HCT116 (cell line): ENCODE results near the gene FAM117A. TPM values are rescaled to one million over a fixed set of nuclear protein-coding genes. Genes with fewer than 3 reads are reported as not detected.

Source experiments
- ATAC-seq: fragments of 200-7000 bp; cut with Tn5 transposase; 2 replicates; pipeline ENCODE4 v1.9.1; 2020; ENCODE audit warnings: mild to moderate bottlenecking, moderate library complexity
- BruUV-seq: library from RNA; stranded (reverse); fragments of 400-500 nt; replicated peaks from 2 replicates; lab custom pipeline; 2021; lab: Mats Ljungman, UMichigan
- CTCF ChIA-PET: fragments of 300-600 bp; sonication (Branson Sonifier 250); formaldehyde crosslinking; loops from one replicate; lab custom pipeline; 2021; ENCODE audit warnings: antibody characterized with exemption; lab: Charles Lee
- POLR2A ChIA-PET: fragments of 300-600, 350-600 bp; sonication (Branson Sonifier 250); formaldehyde crosslinking; loops from one replicate; lab custom pipeline; 2021; ENCODE audit warnings: antibody characterized with exemption; lab: Charles Lee
- RAD21 ChIA-PET, 2 experiments: fragments of 300-600 bp; sonication (Branson Sonifier 250); formaldehyde crosslinking; loops; one replicate each; lab custom pipeline; 2023; ENCODE audit warnings: low total read pairs in 2 of 2; ENCODE audit not compliant: uncharacterized antibody in 2 of 2, unreplicated experiment in 2 of 2, low non-redundant PET in 1 of 2; lab: Charles Lee
- DNase-seq: peaks from one replicate; pipeline ENCODE4 v3.0.0-alpha.2; 2010; ENCODE audit warnings: low read depth, low spot score
- H2AFZ ChIP-seq: fragments of 200-600 bp; shearing (Covaris generic), sonication (generic); 2 replicates; pipeline ENCODE4 v1.6.1; 2017; ENCODE audit warnings: low read depth, mixed run types, mixed read lengths, antibody characterized with exemption, low read length; ENCODE audit not compliant: poor library complexity, severe bottlenecking
- H3K27ac ChIP-seq: 2 replicates; pipeline ENCODE4 v1.5.1; 2012; ENCODE audit warnings: low read depth, low read length
- H3K27me3 ChIP-seq: fragments of 200-600 bp; sonication (generic); 2 replicates; pipeline ENCODE4 v1.6.1; 2016; ENCODE audit warnings: mixed run types, low read length, mixed read lengths; ENCODE audit not compliant: insufficient read depth
- H3K36me3 ChIP-seq, 2 experiments: fragments of 200-500 bp in 1 of 2; fragments of 200-600 bp in 1 of 2; sonication (Bioruptor generic) in 1 of 2; sonication (generic) in 1 of 2; 2 replicates each; pipeline versions ENCODE4 v1.5.1 to v1.6.1; 2014 to 2016; ENCODE audit warnings: low read length in 2 of 2, inconsistent platforms in 1 of 2, mixed read lengths in 1 of 2, mixed run types in 1 of 2; ENCODE audit not compliant: insufficient read depth in 2 of 2, control insufficient read depth in 1 of 2
- H3K4me1 ChIP-seq, 2 experiments: fragments of 200-600 bp in 1 of 2; sonication (generic) in 1 of 2; 2 replicates each; pipeline versions ENCODE4 v1.5.1 to v1.6.1; 2012 to 2017; ENCODE audit warnings: low read length in 2 of 2, inconsistent platforms in 1 of 2, mild to moderate bottlenecking in 1 of 2, mixed read lengths in 1 of 2, mixed run types in 1 of 2, moderate library complexity in 1 of 2; ENCODE audit not compliant: insufficient read depth in 2 of 2, control insufficient read depth in 1 of 2
- H3K4me2 ChIP-seq: fragments of 200-600 bp; sonication (generic); 2 replicates; pipeline ENCODE4 v1.6.1; 2017; ENCODE audit warnings: mixed run types, low read length, mixed read lengths
- H3K4me3 ChIP-seq, 2 experiments: fragments of 200-600 bp in 1 of 2; sonication (generic) in 1 of 2; replicated peaks in 1 of 2; 2 replicates each; pipeline ENCODE4 v1.5.1; 2011 to 2016; ENCODE audit warnings: low read length in 2 of 2, control low read depth in 1 of 2, low read depth in 1 of 2, mild to moderate bottlenecking in 1 of 2, mixed read lengths in 1 of 2, mixed run types in 1 of 2
- H3K79me2 ChIP-seq: fragments of 200-600 bp; sonication (generic); 2 replicates; pipeline ENCODE4 v1.6.1; 2017; ENCODE audit warnings: mild to moderate bottlenecking, mixed run types, low read length, moderate library complexity, mixed read lengths; ENCODE audit not compliant: insufficient read depth
- H3K9ac ChIP-seq: fragments of 200-600 bp; sonication (generic); 2 replicates; pipeline ENCODE4 v1.6.1; 2016; ENCODE audit warnings: low read length, mixed read lengths
- H3K9me2 ChIP-seq: fragments of 200-600 bp; sonication (generic), shearing (Covaris generic); 2 replicates; pipeline ENCODE4 v1.6.1; 2017; ENCODE audit warnings: mixed run types, mild to moderate bottlenecking, moderate library complexity; ENCODE audit not compliant: insufficient read depth
- H3K9me3 ChIP-seq, 2 experiments: fragments of 200-500 bp in 1 of 2; fragments of 200-600 bp in 1 of 2; sonication (Bioruptor generic) in 1 of 2; sonication (generic) in 1 of 2; 2 replicates each; pipeline ENCODE4 v1.6.1; 2014 to 2017; ENCODE audit warnings: low read length in 2 of 2, mixed read lengths in 2 of 2, inconsistent platforms in 1 of 2, low read depth in 1 of 2, mild to moderate bottlenecking in 1 of 2, mixed run types in 1 of 2, moderate library complexity in 1 of 2; ENCODE audit not compliant: control insufficient read depth in 1 of 2, insufficient read depth in 1 of 2
- H4K20me1 ChIP-seq: fragments of 200-600 bp; sonication (generic), shearing (Covaris generic); 2 replicates; pipeline ENCODE4 v1.6.1; 2017; ENCODE audit warnings: mixed run types, mild to moderate bottlenecking, moderate library complexity; ENCODE audit not compliant: insufficient read depth
- ATF3 ChIP-seq: IDR thresholded peaks from 2 replicates; pipeline ENCODE4 v1.6.1; 2012
- CBX3 ChIP-seq: IDR thresholded peaks from 2 replicates; pipeline ENCODE4 v1.6.1; 2012; ENCODE audit warnings: low read depth
- CEBPB ChIP-seq: IDR thresholded peaks from 2 replicates; pipeline ENCODE4 v1.6.1; 2012; ENCODE audit warnings: low read depth
- EGR1 ChIP-seq: IDR thresholded peaks from 2 replicates; pipeline ENCODE4 v1.6.1; 2012; ENCODE audit warnings: low read depth
- EZH2 ChIP-seq: fragments of 200-600 bp; sonication (generic); IDR thresholded peaks from 2 replicates; pipeline ENCODE4 v1.6.1; 2017; ENCODE audit warnings: antibody characterized with exemption, mixed run types
- EZH2phosphoT487 ChIP-seq: fragments of 200-600 bp; IDR thresholded peaks from 2 replicates; pipeline ENCODE4 v1.6.1; 2018; ENCODE audit warnings: antibody characterized with exemption, borderline replicate concordance
- JUND ChIP-seq: IDR thresholded peaks from 2 replicates; pipeline ENCODE4 v1.6.1; 2012
- POLR2A ChIP-seq: IDR thresholded peaks from 2 replicates; pipeline ENCODE4 v1.7.0; 2011; ENCODE audit warnings: borderline replicate concordance; ENCODE audit not compliant: insufficient read depth, insufficient read length; ENCODE audit errors: extremely low read depth
- POLR2AphosphoS5 ChIP-seq: IDR thresholded peaks from 2 replicates; pipeline ENCODE4 v1.6.1; 2011; ENCODE audit warnings: mild to moderate bottlenecking, low read depth, low read length, moderate library complexity
- RAD21 ChIP-seq: IDR thresholded peaks from 2 replicates; pipeline ENCODE4 v1.6.1; 2012; ENCODE audit warnings: low read depth, mild to moderate bottlenecking
- SIN3A ChIP-seq: IDR thresholded peaks from 2 replicates; pipeline ENCODE4 v1.6.1; 2012; ENCODE audit warnings: low read depth
- SP1 ChIP-seq: IDR thresholded peaks from 2 replicates; pipeline ENCODE4 v1.6.1; 2012; ENCODE audit warnings: low read depth
- SRF ChIP-seq: IDR thresholded peaks from 2 replicates; pipeline ENCODE4 v1.6.1; 2012; ENCODE audit warnings: low read depth
- TCF7L2 ChIP-seq: IDR thresholded peaks from 2 replicates; pipeline ENCODE4 v1.7.0; 2011; ENCODE audit warnings: borderline replicate concordance, inconsistent platforms; ENCODE audit not compliant: insufficient read depth, insufficient read length; ENCODE audit errors: extremely low read depth
- YY1 ChIP-seq: IDR thresholded peaks from 2 replicates; pipeline ENCODE4 v1.6.1; 2011; ENCODE audit warnings: low read length, low read depth, moderate library complexity, mild to moderate bottlenecking; ENCODE audit not compliant: insufficient replicate concordance; ENCODE audit errors: extremely low read depth
- ZFX ChIP-seq: fragments of 450-650 bp; IDR thresholded peaks from 2 replicates; pipeline ENCODE4 v1.6.1; 2017
- intact Hi-C: fragments of 100-400 bp; cut with micrococcal nuclease; formaldehyde crosslinking; loops from 2 replicates; pipeline ENCODE4 v1.10.0; 2022
- total RNA-seq: library from RNA; stranded (reverse); gene quantifications from one replicate; pipeline ENCODE4 v1.2.1, GENCODE V29; 2021; ENCODE audit not compliant: unreplicated experiment
- TF ChIP-seq, protein P1 (sequence below): IDR thresholded peaks from 2 replicates; pipeline ENCODE4 v1.6.1; 2011; ENCODE audit warnings: mild to moderate bottlenecking, low read length, moderate library complexity; ENCODE audit not compliant: insufficient replicate concordance; ENCODE audit errors: extremely low read depth
- TF ChIP-seq, protein P2 (sequence below): IDR thresholded peaks from 2 replicates; pipeline ENCODE4 v1.6.1; 2012
- TF ChIP-seq, protein P3 (sequence below): IDR thresholded peaks from 2 replicates; pipeline ENCODE4 v1.6.1; 2012; ENCODE audit warnings: low read depth

FAM117A gene
- total RNA-seq, 1 experiment from 2014 or later, result 12.8 TPM

- H3K36me3 ChIP-seq, result peaks cover 20 to 35% of the 10 kb centered on the region in 2 experiments
- H3K79me2 ChIP-seq, result peaks cover 45% of the 10 kb centered on the region
- peak within 1 kb of the TSS; percentile 98 for H3K27ac ChIP-seq
- CTCF ChIA-PET, result interaction anchor here (0.8 to 2.1 kb wide), 7 partner anchors 10 to 232 kb away, joined by 3 to 6 read pairs (median 5); partner anchors contain the start of genes FAM117A and SLC35B1
- H3K4me2 ChIP-seq, result peak within 1 kb of the TSS; percentile 83
- peak; percentile 100 for DNase-seq
- H3K9me2 ChIP-seq, result no peaks in the 10 kb centered on the region
- H2AFZ ChIP-seq, result peak within 1 kb of the TSS; percentile 48
- peak within 1 kb of the TSS; percentile 86 to 96 for H3K4me3 ChIP-seq
- no peaks in the 10 kb centered on the region for H3K9me3 ChIP-seq
- H3K27me3 ChIP-seq, result no peaks in the 10 kb centered on the region; the same call in 1 of the 2 replicates
- H3K9ac ChIP-seq, result peak within 1 kb of the TSS; percentile 98
- RAD21 ChIA-PET, result no interaction called here
- intact Hi-C loops, result loop anchor here (2.0 kb wide), 3 partner anchors 80 to 374 kb away; partner anchors contain the start of gene PHB1
- H4K20me1 ChIP-seq, result peaks cover 17% of the 10 kb centered on the region; the same call in 1 of the 2 replicates
- peak; percentile 93 for ATAC-seq
- peaks cover 13 to 19% of the 10 kb centered on the region in 2 experiments for H3K4me1 ChIP-seq
- POLR2A ChIA-PET, result interaction anchor here (0.7 to 2.0 kb wide), 6 partner anchors 10 to 210 kb away, joined by 3 to 28 read pairs (median 7); partner anchors contain the start of genes FAM117A and SLC35B1
- BruUV-seq, result no TSS peak
- TF ChIP-seq CBX3 (peak; percentile 83), POLR2A (peak; percentile 82), EGR1 (peak; percentile 100), JUND (no peak), SIN3A (peak; percentile 86), CEBPB (no peak), TCF7L2 (peak; percentile 40), EZH2phosphoT487 (no peak), RAD21 (no peak), EZH2 (no peak), SP1 (peak; percentile 100), ATF3 (no peak), SRF (no peak; the same call in 1 of the 2 replicates), YY1 (peak; percentile 100), POLR2AphosphoS5 (peak; percentile 99), ZFX (peak; percentile 93)
- TF ChIP-seq, protein P1, sequence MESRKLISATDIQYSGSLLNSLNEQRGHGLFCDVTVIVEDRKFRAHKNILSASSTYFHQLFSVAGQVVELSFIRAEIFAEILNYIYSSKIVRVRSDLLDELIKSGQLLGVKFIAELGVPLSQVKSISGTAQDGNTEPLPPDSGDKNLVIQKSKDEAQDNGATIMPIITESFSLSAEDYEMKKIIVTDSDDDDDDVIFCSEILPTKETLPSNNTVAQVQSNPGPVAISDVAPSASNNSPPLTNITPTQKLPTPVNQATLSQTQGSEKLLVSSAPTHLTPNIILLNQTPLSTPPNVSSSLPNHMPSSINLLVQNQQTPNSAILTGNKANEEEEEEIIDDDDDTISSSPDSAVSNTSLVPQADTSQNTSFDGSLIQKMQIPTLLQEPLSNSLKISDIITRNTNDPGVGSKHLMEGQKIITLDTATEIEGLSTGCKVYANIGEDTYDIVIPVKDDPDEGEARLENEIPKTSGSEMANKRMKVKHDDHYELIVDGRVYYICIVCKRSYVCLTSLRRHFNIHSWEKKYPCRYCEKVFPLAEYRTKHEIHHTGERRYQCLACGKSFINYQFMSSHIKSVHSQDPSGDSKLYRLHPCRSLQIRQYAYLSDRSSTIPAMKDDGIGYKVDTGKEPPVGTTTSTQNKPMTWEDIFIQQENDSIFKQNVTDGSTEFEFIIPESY, result peak; percentile 80
- TF ChIP-seq, protein P2, sequence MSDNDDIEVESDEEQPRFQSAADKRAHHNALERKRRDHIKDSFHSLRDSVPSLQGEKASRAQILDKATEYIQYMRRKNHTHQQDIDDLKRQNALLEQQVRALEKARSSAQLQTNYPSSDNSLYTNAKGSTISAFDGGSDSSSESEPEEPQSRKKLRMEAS, result peak; percentile 61; the same call in 1 of the 2 replicates
- TF ChIP-seq, protein P3, sequence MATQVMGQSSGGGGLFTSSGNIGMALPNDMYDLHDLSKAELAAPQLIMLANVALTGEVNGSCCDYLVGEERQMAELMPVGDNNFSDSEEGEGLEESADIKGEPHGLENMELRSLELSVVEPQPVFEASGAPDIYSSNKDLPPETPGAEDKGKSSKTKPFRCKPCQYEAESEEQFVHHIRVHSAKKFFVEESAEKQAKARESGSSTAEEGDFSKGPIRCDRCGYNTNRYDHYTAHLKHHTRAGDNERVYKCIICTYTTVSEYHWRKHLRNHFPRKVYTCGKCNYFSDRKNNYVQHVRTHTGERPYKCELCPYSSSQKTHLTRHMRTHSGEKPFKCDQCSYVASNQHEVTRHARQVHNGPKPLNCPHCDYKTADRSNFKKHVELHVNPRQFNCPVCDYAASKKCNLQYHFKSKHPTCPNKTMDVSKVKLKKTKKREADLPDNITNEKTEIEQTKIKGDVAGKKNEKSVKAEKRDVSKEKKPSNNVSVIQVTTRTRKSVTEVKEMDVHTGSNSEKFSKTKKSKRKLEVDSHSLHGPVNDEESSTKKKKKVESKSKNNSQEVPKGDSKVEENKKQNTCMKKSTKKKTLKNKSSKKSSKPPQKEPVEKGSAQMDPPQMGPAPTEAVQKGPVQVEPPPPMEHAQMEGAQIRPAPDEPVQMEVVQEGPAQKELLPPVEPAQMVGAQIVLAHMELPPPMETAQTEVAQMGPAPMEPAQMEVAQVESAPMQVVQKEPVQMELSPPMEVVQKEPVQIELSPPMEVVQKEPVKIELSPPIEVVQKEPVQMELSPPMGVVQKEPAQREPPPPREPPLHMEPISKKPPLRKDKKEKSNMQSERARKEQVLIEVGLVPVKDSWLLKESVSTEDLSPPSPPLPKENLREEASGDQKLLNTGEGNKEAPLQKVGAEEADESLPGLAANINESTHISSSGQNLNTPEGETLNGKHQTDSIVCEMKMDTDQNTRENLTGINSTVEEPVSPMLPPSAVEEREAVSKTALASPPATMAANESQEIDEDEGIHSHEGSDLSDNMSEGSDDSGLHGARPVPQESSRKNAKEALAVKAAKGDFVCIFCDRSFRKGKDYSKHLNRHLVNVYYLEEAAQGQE, result no peak
These were observed 24.7 kb upstream of the FAM117A start, which contains the start of gene KAT7 for GRCh38 chr17:49788478-49789242. Gene KAT7, plus strand, starts transcription at chr17:49788681. Its CDS starts 154 bp downstream, at chr17:49788835.
